ENCODE results near the gene HTR3A.

The HTR3A gene

DNA sequence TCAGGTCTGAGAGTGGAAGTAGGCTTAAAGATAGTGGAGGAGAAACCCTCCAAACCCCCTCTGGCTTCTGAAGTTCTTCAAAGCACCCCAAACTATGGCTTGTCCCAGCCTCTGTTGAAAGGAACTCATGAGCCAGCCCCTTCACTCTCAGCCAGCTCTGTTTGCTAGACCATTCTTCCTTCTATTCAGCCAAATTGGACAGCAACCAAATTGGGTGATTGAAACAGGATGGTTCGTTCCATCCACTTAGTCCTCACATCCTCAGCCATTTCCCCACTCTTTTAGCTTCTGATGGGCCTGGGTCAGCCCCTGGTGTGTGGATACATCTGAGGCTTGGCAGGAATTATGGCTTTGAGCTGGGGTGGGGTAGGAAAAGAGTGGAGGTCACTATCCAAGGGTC is 4.5 kb downstream of the HTR3A start:
- Histone ChIP-seq H3K4me1 (ENCODE audit: control insufficient read depth in 1 of 2, insufficient read depth in 1 of 2, low read depth in 1 of 2, low read length in 1 of 2) (peaks cover 12 to 29% of the 10 kb centered on the region in 2 experiments), H3K27me3 (peaks cover 4% of the 10 kb centered on the region), H3K36me3 (no peaks in the 10 kb centered on the region), H3K27ac (no peak overlapping the region), H3K4me3 (ENCODE audit: low read depth in 1 of 2, low read length in 1 of 2) (no peak overlapping the region), H3K9me3 (no peaks in the 10 kb centered on the region)
- TF ChIP-seq, protein P1, sequence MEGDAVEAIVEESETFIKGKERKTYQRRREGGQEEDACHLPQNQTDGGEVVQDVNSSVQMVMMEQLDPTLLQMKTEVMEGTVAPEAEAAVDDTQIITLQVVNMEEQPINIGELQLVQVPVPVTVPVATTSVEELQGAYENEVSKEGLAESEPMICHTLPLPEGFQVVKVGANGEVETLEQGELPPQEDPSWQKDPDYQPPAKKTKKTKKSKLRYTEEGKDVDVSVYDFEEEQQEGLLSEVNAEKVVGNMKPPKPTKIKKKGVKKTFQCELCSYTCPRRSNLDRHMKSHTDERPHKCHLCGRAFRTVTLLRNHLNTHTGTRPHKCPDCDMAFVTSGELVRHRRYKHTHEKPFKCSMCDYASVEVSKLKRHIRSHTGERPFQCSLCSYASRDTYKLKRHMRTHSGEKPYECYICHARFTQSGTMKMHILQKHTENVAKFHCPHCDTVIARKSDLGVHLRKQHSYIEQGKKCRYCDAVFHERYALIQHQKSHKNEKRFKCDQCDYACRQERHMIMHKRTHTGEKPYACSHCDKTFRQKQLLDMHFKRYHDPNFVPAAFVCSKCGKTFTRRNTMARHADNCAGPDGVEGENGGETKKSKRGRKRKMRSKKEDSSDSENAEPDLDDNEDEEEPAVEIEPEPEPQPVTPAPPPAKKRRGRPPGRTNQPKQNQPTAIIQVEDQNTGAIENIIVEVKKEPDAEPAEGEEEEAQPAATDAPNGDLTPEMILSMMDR (IDR thresholded peaks at IDR 0.05) = no peak

DNA sequence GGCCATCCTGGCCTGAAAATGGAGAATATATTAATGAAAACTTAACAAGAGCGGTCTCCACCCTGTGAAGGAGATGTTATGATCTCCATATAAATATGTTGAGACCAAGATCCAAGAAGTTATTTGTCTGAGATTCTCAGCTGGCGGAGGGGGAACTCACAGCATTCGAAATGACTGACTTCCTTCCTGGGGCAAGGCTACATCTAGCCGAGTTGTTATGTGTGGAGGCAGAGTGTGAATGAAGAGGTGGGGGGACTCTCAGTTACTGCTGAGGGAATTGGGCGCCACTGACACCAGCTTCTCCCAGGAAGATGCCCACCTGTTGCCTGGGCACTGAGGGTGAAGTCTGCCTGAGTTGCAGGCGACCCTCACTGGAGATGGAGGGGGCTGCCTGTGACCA is 5.9 kb downstream of the HTR3A start:
- Histone ChIP-seq H3K27me3 (peaks cover 4% of the 10 kb centered on the region), H3K4me3 (ENCODE audit: low read depth in 1 of 2, low read length in 1 of 2) (no peak overlapping the region), H3K4me1 (ENCODE audit: control insufficient read depth in 1 of 2, insufficient read depth in 1 of 2, low read depth in 1 of 2, low read length in 1 of 2) (peaks cover 12 to 29% of the 10 kb centered on the region in 2 experiments), H3K36me3 (no peaks in the 10 kb centered on the region), H3K9me3 (no peaks in the 10 kb centered on the region), H3K27ac (no peak overlapping the region)
- TF ChIP-seq, protein P1 (IDR thresholded peaks at IDR 0.05) = no peak

- TF ChIP-seq, protein P1 (IDR thresholded peaks at IDR 0.05) = no peak
- no peak overlapping the region for H3K4me3 ChIP-seq (ENCODE audit: low read depth in 1 of 2, low read length in 1 of 2)
- peaks cover under 1 to 16% of the 10 kb centered on the region in 2 experiments for H3K4me1 ChIP-seq (ENCODE audit: control insufficient read depth in 1 of 2, insufficient read depth in 1 of 2, low read depth in 1 of 2, low read length in 1 of 2)
- no peak overlapping the region for H3K27ac ChIP-seq
- no peaks in the 10 kb centered on the region for H3K36me3 ChIP-seq
- no peaks in the 10 kb centered on the region for H3K9me3 ChIP-seq
- peaks cover 9% of the 10 kb centered on the region for H3K27me3 ChIP-seq
These were observed 7.4 kb downstream of the HTR3A start for GRCh38 chr11:113982306-113982705.

- TF ChIP-seq, protein P1 (IDR thresholded peaks at IDR 0.05) = no peak
- Histone ChIP-seq H3K36me3 (no peaks in the 10 kb centered on the region), H3K9me3 (no peaks in the 10 kb centered on the region), H3K27ac (no peak overlapping the region), H3K27me3 (peaks cover 13% of the 10 kb centered on the region), H3K4me1 (ENCODE audit: control insufficient read depth in 1 of 2, insufficient read depth in 1 of 2, low read depth in 1 of 2, low read length in 1 of 2) (peaks cover 0 to 9% of the 10 kb centered on the region in 2 experiments), H3K4me3 (ENCODE audit: low read depth in 1 of 2, low read length in 1 of 2) (no peak overlapping the region)
These were observed 9.9 kb downstream of the HTR3A start for GRCh38 chr11:113984781-113985180.

GRCh38 chr11:113985906-113986305 is 11.0 kb downstream of the HTR3A start:
- no peaks in the 10 kb centered on the region for H3K9me3 ChIP-seq
- peaks cover 0 to 3% of the 10 kb centered on the region in 2 experiments for H3K4me1 ChIP-seq (ENCODE audit: control insufficient read depth in 1 of 2, insufficient read depth in 1 of 2, low read depth in 1 of 2, low read length in 1 of 2)
- peaks cover 14% of the 10 kb centered on the region for H3K27me3 ChIP-seq
- no peaks in the 10 kb centered on the region for H3K36me3 ChIP-seq
- H3K27ac ChIP-seq = no peak overlapping the region
- TF ChIP-seq, protein P1 (IDR thresholded peaks at IDR 0.05) = no peak
- H3K4me3 ChIP-seq (ENCODE audit: low read depth in 1 of 2, low read length in 1 of 2) = no peak overlapping the region
